HL-60 (cell line): ENCODE data around the gene MDM2.

Source experiments
- DNase-seq, 2 experiments: peaks; one replicate each; pipeline ENCODE4 v3.0.0-alpha.2; 2010 to 2020; ENCODE audit warnings: low read depth in 1 of 2, low spot score in 1 of 2
- H3K27ac ChIP-seq: fragments of 250-450 bp; sonication (Bioruptor Pico); replicated peaks from 2 replicates; pipeline ENCODE4 v1.5.1; 2020; ENCODE audit warnings: mild to moderate bottlenecking, moderate library complexity
- H3K27me3 ChIP-seq: fragments of 250-450 bp; sonication (Bioruptor Pico); 2 replicates; pipeline ENCODE4 v1.5.1; 2021; ENCODE audit warnings: mild to moderate bottlenecking, moderate library complexity; ENCODE audit not compliant: insufficient read depth, poor library complexity, severe bottlenecking
- H3K4me3 ChIP-seq: replicated peaks from 2 replicates; pipeline ENCODE4 v1.5.1; 2011; ENCODE audit warnings: mild to moderate bottlenecking, control low read depth, low read length; ENCODE audit not compliant: insufficient read depth
- GABPA ChIP-seq: IDR thresholded peaks from 2 replicates; pipeline ENCODE4 v1.6.1; 2012; ENCODE audit warnings: low read depth
- POLR2AphosphoS5 ChIP-seq: IDR thresholded peaks from 2 replicates; pipeline ENCODE4 v1.6.1; 2012; ENCODE audit warnings: low read depth
- SPI1 ChIP-seq: IDR thresholded peaks from 2 replicates; pipeline ENCODE4 v1.6.1; 2012; ENCODE audit warnings: low read depth, mild to moderate bottlenecking, borderline replicate concordance
- TF ChIP-seq, protein P1 (sequence below): IDR thresholded peaks from one replicate; pipeline ENCODE4 v1.5.1; 2011; ENCODE audit warnings: low read length, control low read depth, inconsistent platforms; ENCODE audit not compliant: insufficient read depth
- TF ChIP-seq, protein P2 (sequence below): IDR thresholded peaks from 2 replicates; pipeline ENCODE4 v1.6.1; 2012; ENCODE audit warnings: low read depth; ENCODE audit not compliant: insufficient replicate concordance

MDM2 gene

DNA sequence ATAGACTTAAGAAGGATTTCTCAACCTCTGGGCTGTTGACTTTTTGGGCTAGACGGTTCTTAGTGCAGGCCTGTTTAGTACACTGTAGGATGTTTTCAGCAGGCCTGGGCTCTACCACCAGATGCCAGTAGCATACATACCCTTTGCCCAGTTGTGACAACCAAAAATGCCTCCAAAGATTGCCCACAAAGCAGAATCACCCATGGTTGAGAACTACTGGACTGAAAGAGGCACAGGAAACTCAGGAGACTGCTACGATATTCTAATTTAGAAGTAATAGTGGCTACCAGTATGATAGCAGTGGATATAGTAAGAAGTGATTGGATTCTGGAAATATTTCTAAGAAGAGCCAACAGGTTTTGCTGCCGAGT lies 46.5 kb upstream of the MDM2 start:
- no peak for DNase-seq
- Histone ChIP-seq H3K4me3 (no peak overlapping the region), H3K27ac (no peak overlapping the region), H3K27me3 (no peaks in the 10 kb centered on the region)
- TF ChIP-seq SPI1 (no peak), POLR2AphosphoS5 (no peak), GABPA (no peak)
- TF ChIP-seq, protein P1, sequence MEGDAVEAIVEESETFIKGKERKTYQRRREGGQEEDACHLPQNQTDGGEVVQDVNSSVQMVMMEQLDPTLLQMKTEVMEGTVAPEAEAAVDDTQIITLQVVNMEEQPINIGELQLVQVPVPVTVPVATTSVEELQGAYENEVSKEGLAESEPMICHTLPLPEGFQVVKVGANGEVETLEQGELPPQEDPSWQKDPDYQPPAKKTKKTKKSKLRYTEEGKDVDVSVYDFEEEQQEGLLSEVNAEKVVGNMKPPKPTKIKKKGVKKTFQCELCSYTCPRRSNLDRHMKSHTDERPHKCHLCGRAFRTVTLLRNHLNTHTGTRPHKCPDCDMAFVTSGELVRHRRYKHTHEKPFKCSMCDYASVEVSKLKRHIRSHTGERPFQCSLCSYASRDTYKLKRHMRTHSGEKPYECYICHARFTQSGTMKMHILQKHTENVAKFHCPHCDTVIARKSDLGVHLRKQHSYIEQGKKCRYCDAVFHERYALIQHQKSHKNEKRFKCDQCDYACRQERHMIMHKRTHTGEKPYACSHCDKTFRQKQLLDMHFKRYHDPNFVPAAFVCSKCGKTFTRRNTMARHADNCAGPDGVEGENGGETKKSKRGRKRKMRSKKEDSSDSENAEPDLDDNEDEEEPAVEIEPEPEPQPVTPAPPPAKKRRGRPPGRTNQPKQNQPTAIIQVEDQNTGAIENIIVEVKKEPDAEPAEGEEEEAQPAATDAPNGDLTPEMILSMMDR: no peak
- TF ChIP-seq, protein P2, sequence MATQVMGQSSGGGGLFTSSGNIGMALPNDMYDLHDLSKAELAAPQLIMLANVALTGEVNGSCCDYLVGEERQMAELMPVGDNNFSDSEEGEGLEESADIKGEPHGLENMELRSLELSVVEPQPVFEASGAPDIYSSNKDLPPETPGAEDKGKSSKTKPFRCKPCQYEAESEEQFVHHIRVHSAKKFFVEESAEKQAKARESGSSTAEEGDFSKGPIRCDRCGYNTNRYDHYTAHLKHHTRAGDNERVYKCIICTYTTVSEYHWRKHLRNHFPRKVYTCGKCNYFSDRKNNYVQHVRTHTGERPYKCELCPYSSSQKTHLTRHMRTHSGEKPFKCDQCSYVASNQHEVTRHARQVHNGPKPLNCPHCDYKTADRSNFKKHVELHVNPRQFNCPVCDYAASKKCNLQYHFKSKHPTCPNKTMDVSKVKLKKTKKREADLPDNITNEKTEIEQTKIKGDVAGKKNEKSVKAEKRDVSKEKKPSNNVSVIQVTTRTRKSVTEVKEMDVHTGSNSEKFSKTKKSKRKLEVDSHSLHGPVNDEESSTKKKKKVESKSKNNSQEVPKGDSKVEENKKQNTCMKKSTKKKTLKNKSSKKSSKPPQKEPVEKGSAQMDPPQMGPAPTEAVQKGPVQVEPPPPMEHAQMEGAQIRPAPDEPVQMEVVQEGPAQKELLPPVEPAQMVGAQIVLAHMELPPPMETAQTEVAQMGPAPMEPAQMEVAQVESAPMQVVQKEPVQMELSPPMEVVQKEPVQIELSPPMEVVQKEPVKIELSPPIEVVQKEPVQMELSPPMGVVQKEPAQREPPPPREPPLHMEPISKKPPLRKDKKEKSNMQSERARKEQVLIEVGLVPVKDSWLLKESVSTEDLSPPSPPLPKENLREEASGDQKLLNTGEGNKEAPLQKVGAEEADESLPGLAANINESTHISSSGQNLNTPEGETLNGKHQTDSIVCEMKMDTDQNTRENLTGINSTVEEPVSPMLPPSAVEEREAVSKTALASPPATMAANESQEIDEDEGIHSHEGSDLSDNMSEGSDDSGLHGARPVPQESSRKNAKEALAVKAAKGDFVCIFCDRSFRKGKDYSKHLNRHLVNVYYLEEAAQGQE: no peak

DNA sequence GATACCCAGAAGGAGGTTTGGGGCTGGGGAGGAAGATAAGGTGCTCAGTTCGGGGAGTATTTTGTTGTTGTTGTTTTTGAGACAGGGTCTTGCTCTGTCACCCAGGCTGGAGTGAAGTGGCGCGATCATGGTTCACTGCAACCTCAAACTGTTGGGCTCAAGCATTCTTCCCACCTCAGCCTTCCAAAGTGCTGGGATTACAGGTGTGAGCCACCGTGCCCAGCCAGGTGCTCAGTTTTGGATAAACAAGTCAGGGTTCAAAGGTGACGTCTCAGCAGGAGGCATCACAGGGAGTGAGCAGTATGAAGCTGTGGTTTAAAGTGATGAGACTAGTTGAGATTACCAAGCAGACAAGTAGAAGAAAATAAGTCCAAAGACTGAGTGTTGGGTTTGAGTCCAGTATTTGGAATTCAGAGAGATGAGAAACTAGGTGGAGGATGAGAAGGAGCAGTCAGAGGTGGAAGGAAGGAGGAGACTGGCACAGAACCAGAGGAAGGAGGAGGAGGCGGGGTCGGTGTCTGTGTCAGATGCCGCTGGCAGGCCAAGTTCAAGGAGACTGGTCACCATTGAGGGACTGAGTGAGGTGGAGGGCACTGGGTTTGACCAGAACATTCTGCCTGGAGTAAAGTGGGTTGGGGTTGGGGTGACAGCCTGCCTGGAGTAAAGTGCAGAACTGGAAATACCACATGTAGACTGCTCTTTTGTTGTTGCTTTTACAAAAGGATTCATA lies 45.9 kb upstream of the MDM2 start:
- no peak for DNase-seq
- no peak overlapping the region for H3K4me3 ChIP-seq
- H3K27me3 ChIP-seq: no peaks in the 10 kb centered on the region
- TF ChIP-seq SPI1: no peak
- TF ChIP-seq, protein P2: no peak
- H3K27ac ChIP-seq: no peak overlapping the region

DNA sequence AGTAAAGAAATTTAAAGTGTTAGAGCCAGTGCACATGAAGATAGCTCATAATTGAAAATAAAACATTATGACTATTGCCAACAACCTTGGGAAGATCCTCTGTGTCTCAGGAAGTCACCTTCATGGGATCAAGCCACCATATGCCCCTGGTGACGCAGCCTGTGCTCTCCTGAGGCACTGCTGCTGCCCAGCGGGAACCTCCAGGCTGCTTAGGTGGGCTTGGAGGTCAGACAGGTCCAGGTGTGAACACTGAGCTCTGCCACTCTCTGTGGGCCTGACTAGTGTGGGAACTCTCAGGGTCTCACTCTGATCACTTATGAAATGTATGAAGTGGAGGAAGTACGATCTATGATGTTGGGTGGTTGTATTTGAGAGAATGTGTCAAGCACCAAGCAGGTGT lies 45.3 kb upstream of the MDM2 start:
- TF ChIP-seq, protein P2: no peak
- TF ChIP-seq GABPA (no peak), SPI1 (no peak), POLR2AphosphoS5 (no peak)
- TF ChIP-seq, protein P1: no peak
- DNase-seq: no peak
- Histone ChIP-seq H3K27me3 (no peaks in the 10 kb centered on the region), H3K27ac (no peak overlapping the region), H3K4me3 (no peak overlapping the region)
